HG03196 (cell line): Measurements from ENCODE around the gene ACAT2.
"Not testable (repeated sequence)": the region's sequence is repeated elsewhere in the genome, so short reads cannot be mapped to it uniquely, and the experiment has no call there.

Experiments
- ATAC-seq: cut with Tn5 transposase; IDR thresholded peaks from one replicate; pipeline ENCODE4 v1.9.1; 2021; ENCODE audit not compliant: unreplicated experiment

The ACAT2 gene

DNA sequence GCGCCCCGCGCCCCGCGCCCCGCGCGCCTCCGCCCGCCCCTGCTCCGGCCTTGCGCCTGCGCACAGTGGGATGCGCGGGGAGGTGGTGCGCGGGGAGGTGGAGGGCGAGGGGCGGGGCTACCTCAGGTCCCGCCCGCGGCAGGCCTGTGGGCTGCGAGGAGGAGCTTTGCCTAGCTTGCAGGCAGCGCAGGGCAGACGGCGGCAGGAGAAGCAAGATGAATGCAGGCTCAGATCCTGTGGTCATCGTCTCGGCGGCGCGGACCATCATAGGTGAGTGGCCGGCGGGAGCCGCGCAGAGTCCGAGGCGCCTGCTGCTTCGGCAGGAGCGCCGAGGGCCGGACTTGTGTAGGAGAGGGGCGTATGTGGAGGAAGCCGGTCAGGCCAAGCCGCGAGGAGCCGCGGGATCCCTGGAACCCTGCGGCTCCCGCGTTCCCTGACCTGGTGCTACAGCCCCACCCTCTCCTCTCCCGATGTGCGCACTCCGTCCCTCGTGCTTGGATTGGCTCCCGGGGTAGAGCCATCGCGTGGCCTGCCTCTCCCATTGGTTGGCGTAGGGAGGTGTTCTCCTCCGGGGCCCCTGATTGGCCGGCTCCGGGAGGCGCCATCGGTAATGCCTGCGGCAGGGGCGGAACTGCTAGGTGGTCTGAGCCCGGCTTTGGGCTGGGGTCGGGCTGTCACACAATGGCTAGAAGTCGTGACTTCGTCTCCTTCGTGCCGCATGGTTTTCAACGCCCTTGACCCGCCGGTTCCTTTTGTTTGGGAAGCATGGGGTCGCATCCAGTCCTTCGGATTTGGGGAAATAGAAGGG, at the start of gene ACAT2:
Gene ACAT2, plus strand, starts transcription at position 173 of the 808 bp plus-strand sequence. Its CDS starts 43 bp downstream, at position 216.
- peak; percentile 97 for ATAC-seq

GRCh38 chr6:159712389-159712788, 49.5 kb upstream of the ACAT2 start:
- not testable (repeated sequence) for ATAC-seq

DNA sequence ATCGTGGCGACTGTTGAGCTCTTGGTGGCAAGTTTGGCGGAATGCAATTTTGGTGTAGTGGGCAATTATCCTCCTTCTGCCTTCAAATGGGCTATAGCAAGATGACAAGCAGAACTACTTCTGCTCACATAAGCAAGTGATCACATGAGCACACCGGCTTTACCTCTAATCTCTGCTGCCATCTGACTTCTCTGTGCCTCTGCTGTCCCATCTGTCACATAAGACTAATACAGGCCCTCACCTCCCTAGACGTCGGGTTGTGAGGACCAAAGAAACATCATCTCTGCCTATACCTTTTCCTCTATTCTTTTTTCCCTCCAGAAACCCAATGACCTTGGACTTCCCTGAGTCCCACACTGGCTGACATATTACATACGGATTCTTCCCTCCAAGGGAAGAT, 47.9 kb upstream of the ACAT2 start:
- ATAC-seq: no peak

- no peak for ATAC-seq
These were observed 47.4 kb upstream of the ACAT2 start for GRCh38 chr6:159714404-159714803.

DNA sequence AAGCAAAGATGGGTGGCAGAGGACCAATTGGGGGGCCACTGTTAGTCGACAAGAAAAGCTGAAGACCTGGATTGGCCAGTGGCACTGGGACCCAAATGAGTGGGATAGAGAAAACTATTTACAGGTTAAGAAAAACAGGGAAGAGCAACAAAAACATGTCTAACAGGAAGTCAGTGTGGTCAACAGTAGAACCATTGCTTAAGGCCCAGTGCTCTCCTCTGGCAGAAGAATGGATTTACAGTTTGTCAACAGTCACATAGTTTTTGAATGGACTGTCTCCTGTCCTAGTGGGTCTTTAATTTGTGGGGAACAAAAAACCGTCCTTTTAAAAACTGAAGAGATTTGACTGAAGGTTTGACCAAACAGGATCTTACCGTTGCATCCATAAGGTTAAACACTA, 46.7 kb upstream of the ACAT2 start:
- no peak for ATAC-seq

DNA sequence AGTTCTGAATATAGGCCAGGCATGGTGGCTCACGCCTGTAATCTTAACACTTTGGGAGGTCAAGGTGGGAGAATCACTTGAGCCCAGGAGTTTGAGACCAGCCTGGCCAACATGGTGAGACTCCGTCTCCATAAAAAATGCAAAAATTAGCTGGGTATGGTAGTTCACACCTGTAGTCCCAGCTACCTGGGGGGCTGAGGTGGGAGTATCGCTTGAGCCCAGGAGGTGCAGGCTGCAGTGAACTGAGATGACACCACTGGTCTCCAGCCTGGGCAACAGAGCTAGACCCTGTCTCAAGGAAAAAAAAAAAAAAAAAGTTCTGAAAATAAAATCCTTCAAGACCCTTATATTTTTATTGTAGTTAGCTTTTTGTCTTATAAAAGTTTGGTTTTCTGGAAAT, 46.2 kb upstream of the ACAT2 start:
- no peak for ATAC-seq

GRCh38 chr6:159716247-159717096, 45.4 kb upstream of the ACAT2 start:
- ATAC-seq: no peak

DNA sequence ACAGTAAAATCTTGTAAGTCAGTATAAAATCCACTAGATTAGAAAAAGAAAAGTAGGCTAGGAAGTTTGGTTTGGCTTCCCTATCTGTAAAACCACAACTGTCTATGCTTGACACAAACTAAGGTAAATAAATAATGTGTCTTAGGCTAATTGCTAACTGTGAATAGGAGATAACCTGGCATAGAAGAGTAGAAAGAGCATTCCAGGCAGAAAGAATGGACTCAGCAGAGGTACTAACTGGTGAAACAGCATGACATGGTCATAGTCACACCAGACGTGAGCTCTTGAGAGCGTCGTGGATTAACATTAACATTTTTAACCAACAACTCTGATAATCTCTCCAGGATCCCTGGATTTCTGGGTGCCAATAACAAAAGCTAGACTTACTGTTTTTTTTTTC, 43.2 kb upstream of the ACAT2 start:
- ATAC-seq: no peak

DNA sequence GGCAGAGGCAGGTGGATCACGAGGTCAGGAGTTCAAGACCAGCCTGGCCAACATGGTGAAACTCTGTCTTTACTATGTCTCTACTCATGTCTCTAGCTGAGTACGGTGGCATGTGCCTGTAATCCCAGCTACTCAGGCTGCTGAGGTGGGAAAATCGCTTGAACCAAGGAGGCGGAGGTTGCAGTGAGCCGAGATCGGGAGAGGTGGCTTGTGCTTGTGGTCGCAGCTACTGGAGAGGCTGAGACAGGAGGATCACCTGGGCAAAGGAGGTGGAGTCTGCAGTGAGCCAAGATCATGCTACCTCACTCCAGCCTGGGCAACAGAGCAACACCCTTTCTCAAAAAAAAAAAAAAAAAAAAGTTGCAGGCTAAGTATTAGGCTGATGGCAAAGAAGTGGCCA, 42.6 kb upstream of the ACAT2 start:
- ATAC-seq: no peak

GRCh38 chr6:159720708-159721107, 41.1 kb upstream of the ACAT2 start:
- no peak for ATAC-seq

DNA sequence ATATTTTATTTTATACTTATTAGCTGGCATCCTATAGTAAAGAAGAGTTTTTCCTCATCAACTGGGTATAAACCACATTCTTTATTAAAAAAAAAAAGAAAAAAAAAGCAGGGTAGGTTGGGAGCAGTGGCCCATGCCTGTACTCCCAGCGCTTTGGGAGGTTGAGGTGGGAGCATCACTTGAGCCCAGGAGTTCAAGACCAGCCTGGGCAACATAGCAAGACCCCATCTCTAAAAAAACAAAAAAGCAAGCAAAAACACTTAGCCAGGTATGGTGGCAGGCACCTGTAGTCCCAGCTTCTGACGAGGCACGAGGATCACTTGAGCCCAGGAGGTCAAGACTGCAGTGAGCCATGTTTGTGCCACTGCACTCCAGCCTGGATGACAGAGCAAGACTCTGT, 39.9 kb upstream of the ACAT2 start:
- not testable (repeated sequence) for ATAC-seq

DNA sequence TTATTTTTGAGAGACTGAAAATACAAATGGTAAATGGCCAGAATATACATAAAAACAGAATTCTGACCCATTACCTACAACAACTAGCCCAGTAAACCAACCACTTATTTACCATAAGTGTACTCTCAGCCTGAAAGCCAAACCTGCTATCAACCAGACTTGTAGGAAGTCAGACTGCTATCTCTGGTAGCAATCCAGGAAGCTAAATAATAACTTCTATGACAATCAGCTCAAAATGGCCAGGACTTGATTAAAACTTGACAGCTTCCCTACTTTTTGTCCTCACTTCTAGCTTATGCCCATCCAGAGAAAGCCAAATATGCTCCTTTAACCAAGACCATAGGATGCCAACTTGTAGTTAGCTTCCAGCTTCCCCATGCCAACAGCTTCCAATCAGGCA, 39.2 kb upstream of the ACAT2 start:
- ATAC-seq: no peak

- ATAC-seq: no peak
These were observed 38.6 kb upstream of the ACAT2 start for GRCh38 chr6:159723259-159723658.

GRCh38 chr6:159724778-159725177, 37.1 kb upstream of the ACAT2 start:
- no peak for ATAC-seq

DNA sequence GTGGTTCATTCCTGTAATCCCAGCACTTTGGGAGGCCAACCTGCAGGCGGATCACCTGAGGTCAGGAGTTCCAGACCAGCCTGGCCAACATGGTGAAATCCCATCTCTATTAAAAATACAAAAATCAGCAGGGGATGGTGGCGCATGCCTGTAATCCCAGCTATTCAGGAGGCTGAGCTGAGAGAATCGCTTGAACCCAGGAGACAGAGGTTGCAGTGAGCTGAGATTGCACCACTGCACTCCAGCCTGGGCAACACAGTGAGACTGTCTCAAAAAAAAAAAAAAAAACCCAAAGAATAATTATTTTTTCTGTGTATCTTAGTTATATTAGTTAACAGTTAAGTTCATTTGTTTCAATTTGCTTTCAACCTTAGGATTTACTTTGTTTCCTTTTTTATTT, 36.6 kb upstream of the ACAT2 start:
- ATAC-seq: not testable (repeated sequence)

GRCh38 chr6:159726255-159726917, 35.5 kb upstream of the ACAT2 start:
- peak; percentile 26 for ATAC-seq

DNA sequence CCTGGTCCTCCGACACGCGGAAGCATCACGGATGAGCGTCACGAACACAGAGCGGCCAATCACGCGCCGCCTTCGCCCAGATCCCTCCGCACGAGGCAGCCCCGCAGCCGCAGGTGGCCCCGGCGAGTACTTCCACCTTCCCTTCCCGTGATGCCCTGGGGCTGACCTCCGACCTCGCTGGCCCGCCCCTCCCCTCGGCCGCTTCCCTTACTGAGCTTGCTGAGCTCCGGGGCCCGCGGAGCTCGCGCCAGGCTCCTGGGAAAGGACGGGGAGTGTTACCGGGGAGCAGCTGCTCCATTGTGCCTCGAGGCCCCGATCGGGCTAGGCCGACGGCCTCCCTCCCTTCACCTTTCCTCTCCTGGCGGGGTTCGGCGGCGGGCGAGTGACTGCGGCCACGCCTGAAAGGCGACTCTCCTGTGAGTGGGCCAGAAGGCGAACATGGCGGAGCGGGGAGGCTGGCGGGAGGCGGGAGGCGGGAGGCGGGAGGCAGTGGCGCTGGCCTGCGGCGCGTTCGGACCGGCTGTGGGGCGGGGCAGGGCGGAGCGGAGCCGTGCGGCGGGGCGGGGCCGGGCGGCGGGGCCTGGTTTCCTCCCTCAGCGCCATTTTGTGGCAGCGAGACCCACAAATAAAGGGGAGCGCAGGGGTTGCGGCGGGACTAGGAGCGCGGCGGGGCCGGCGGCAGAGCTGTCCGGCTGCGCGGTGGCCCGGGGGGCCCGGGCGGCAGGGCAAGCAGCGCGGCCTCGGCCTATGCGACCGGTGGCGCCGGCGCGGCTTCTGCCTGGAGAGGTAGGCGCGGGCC, 34.7 kb upstream of the ACAT2 start, which contains the start of gene WTAP:
Gene WTAP, plus strand, starts transcription at position 589 of the 799 bp plus-strand sequence. CDS start 8,760 bp downstream, outside the sequence.
- peak; percentile 78 for ATAC-seq

DNA sequence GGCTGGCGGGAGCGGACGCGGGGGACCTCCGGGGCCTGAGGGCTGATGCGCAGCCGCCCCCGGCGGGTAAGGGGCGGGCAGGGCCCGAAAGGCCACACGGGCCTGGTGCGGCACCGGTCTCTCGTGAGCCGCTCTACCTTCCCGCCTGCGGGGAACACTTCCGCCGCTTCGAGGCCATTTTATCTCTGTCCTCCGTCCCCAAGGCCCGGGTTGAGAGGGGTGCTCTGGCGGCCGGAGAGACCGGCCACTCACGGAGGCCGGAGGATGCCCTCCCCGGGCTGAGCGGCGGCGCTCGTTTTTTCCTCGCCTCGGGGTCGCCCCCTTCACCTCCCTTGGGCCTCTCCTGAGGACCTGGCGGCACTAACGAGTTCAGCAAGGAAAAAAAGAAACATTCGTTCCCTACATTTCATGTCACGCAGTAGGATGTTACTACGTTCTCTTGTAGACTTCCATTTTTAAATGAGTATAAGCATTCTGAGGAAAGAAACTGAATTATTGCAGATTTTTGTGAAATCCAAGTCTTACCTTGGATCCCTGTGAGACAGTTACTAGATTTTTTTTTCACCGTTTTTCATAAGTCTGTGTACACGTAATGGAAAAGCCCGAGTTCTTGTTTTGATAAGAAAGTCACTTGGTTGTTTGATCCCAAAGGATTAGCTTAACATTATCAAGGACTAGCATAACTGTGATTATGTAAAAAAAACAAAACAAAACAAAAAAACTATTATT, 34.0 kb upstream of the ACAT2 start:
- peak; percentile 28 for ATAC-seq

DNA sequence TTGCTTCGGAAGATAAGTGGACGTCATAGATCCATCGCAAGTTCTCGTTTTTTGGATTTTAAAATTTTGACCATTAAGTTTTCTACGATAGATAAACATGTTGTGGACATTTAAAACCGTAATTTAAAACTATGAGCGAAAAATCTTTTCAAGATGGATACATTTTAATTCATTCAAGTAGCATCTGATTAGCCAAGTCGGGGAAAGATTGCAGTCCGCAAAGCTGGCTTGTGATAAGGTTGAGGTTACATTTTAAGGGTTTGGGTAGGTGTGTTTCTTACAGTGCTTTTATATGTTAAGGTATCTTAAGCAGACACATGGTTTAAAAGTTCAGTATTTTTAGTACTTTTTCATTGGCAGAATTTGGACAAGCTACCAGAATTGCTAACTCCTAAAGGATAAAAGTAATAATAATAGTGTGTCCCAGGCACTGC, 33.3 kb upstream of the ACAT2 start:
- ATAC-seq: no peak
